ENCODE measurements around the gene CLDN5. TPM values are rescaled to one million over a fixed set of nuclear protein-coding genes. Genes with fewer than 3 reads are reported as not detected.

Gene CLDN5
- polyA plus RNA-seq, 1 donor, result 51.5 TPM

GRCh38 chr22:19522190-19522880, 1.9 kb downstream of the CLDN5 start:
- no peak for DNase-seq (ENCODE audit: low read depth)

DNA sequence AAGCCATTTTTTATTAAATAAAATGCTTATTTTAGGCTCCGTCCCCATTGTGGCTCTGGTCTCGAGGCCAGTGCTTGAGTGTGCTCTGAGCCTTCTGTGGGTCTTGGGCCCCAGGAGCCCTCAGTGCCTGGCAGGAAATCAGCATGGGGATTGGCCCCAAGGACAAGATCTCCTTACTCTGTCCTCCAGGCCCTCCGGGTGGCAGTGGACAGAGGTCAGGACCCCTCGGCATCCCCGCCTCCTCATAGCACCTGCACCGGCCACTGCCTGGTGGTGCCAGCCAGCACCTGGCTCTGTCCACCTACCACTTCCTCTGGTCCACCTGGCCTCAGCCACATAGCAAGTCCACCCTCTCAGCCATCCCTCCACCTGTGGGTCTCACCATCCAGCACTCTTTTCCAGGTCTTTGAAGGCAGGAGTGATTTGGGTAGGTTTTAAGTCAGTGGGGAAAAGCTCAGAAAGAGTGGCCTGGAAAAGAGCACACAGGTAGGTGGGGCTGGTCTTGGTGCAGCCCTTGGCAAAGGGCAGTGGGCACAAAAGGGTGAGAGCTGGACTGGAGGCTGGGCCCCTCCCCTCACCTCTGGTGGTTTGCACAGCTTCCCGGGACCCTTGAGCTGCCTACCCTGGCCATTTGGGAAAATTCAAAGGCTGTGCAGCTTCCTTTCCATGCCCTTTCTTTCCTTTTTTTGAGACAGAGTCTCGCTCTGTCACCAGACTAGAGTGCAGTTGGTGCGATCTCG, 3.5 kb downstream of the CLDN5 start:
- no peak for DNase-seq (ENCODE audit: low read depth)

- DNase-seq (ENCODE audit: low read depth), result no peak
These were observed 4.2 kb downstream of the CLDN5 start for GRCh38 chr22:19520007-19520406.

- no peak for DNase-seq (ENCODE audit: low read depth)
These were observed 4.9 kb downstream of the CLDN5 start for GRCh38 chr22:19519041-19519926.

GRCh38 chr22:19518635-19519034, 5.6 kb downstream of the CLDN5 start:
- no peak for DNase-seq (ENCODE audit: low read depth)

GRCh38 chr22:19517919-19518611, 6.1 kb downstream of the CLDN5 start:
- DNase-seq (ENCODE audit: low read depth), result no peak

GRCh38 chr22:19517171-19517500, 7.1 kb downstream of the CLDN5 start:
- DNase-seq (ENCODE audit: low read depth), result no peak

- DNase-seq (ENCODE audit: low read depth), result no peak
These were observed 7.6 kb downstream of the CLDN5 start for GRCh38 chr22:19516378-19517170.

DNA sequence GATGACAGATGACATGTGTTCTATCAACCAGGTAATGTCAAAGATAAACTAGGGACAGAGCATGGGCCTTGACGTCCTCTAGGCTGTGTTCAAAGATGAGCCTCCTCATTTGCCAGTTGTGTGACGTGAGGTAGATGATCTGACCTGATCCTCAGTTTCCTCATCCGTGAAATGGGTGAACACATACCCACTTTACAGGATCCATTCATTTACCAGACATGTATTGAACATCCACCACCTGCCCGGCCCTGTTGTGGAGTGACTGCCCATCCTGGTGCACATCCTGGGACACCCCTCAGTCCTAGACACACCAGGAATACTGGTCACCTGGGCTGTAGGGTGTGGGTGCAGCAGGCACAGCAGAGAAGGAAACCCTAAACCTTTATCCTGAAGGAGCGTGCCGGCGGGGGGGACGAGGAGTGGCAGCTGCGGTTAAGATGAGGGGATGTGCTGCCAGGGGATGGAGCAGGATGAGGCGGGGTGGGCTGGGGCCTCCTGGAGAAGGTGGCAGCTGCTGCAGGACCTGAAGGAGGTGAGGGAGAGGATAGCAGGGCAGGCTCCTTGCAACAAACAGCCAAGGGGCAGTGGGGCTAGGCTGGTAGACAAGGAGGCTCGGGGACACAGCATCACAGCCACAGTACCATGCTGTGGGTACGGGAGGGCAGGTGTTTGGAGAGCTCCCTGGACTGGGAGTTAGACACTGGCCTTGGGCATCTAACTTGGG, 8.4 kb downstream of the CLDN5 start:
- no peak for DNase-seq (ENCODE audit: low read depth)

GRCh38 chr22:19514831-19515565, 9.2 kb downstream of the CLDN5 start:
- no peak for DNase-seq (ENCODE audit: low read depth)

DNA sequence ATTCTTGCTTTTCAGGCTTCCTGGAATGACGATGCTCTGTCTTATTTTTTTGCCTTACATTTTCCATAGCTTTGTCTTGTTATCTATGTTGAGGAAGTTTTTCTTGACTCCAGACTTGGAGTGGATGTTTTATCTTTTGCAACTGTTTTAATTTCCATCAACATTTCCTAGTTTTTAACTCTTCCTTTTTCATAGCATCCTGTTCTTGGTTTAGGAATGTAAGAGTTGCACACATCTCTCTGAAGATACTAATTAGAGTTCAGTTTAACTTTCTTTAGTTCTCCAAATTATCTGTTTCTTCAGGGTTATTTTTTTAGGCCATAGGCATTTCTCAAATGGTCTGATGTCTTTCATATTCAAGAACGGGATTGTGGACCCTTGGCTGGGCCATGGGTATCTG, 10.4 kb downstream of the CLDN5 start:
- no peak for DNase-seq (ENCODE audit: low read depth)

GRCh38 chr22:19510919-19511341, 13.3 kb downstream of the CLDN5 start:
- DNase-seq (ENCODE audit: low read depth), result no peak

DNA sequence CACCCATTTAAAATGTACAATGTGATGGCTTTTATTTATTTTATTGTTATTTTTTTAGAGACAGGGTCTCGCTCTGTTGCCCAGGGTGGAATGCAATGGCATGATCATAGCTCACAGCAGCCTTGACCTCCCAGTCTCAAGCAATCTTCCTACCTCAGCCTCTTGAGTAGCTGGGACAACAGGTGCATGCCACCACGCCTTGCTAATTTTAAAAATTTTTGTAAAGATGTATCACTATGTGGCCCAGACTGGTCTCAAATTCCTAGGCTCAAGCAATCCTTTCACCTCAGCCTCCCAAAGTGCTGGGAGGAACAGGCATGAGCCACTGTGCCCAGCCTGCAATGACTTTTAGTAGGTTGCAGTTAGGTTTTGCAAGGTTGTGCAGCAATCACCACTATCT, 14.3 kb downstream of the CLDN5 start:
- no peak for DNase-seq (ENCODE audit: low read depth)

- no peak for DNase-seq (ENCODE audit: low read depth)
These were observed 15.0 kb downstream of the CLDN5 start for GRCh38 chr22:19509191-19509590.

GRCh38 chr22:19508024-19508776, 16.0 kb downstream of the CLDN5 start:
- DNase-seq (ENCODE audit: low read depth), result no peak

- no peak for DNase-seq (ENCODE audit: low read depth)
These were observed 16.7 kb downstream of the CLDN5 start for GRCh38 chr22:19507534-19507861.

- no peak for DNase-seq (ENCODE audit: low read depth)
These were observed 18.0 kb downstream of the CLDN5 start for GRCh38 chr22:19506212-19506611.

GRCh38 chr22:19505735-19506126, 18.5 kb downstream of the CLDN5 start:
- no peak for DNase-seq (ENCODE audit: low read depth)
